Keratinocyte (primary cell): ENCODE measurements around the gene ARMC6.

Experiments used
- EZH2 ChIP-seq: IDR thresholded peaks from one replicate; pipeline ENCODE4 v1.6.1; 2012; ENCODE audit warnings: inconsistent platforms, mild to moderate bottlenecking, low read length, moderate library complexity
- TF ChIP-seq, protein P1 (sequence below), 3 experiments: IDR thresholded peaks in 1 of 3; conservative IDR thresholded peaks in 1 of 3; optimal IDR thresholded peaks in 1 of 3; 2 replicates in 2 of 3; 3 replicates in 1 of 3; pipeline versions ENCODE3 to v1.5.1; 2011; ENCODE audit warnings: low read length in 3 of 3, mild to moderate bottlenecking in 3 of 3, moderate library complexity in 2 of 3, control low read depth in 1 of 3, inconsistent platforms in 1 of 3; ENCODE audit not compliant: insufficient read depth in 2 of 3; ENCODE audit errors: extremely low read depth in 1 of 3

DNA sequence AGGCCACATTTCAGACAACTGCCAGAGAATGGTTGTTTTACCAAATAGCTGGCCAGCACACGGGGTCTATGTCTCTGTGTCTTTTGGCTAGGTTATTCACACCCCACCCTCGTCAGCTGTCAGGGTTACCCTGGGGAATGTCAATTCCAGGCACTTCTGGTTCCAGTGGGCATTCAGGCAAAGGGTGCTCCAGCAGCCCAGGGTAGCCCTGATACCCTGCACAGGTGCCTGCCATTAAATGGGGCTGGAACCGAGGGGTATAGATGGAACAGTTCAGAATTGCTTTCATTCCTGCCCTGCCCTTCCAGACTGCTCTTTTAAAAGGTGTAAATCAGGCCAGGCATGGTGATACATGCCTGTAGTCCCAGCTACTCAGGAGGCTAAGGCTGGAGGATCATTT lies 49.2 kb upstream of the ARMC6 start:
- TF ChIP-seq, protein P1, sequence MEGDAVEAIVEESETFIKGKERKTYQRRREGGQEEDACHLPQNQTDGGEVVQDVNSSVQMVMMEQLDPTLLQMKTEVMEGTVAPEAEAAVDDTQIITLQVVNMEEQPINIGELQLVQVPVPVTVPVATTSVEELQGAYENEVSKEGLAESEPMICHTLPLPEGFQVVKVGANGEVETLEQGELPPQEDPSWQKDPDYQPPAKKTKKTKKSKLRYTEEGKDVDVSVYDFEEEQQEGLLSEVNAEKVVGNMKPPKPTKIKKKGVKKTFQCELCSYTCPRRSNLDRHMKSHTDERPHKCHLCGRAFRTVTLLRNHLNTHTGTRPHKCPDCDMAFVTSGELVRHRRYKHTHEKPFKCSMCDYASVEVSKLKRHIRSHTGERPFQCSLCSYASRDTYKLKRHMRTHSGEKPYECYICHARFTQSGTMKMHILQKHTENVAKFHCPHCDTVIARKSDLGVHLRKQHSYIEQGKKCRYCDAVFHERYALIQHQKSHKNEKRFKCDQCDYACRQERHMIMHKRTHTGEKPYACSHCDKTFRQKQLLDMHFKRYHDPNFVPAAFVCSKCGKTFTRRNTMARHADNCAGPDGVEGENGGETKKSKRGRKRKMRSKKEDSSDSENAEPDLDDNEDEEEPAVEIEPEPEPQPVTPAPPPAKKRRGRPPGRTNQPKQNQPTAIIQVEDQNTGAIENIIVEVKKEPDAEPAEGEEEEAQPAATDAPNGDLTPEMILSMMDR (optimal IDR thresholded peaks at IDR 0.05 in 1 of 3, IDR thresholded peaks at IDR 0.05 in 1 of 3, conservative IDR thresholded peaks at IDR 0.05 in 1 of 3; ENCODE audit: extremely low read depth in 1 of 3, insufficient read depth in 2 of 3, low read length in 3 of 3) = no peak
- TF ChIP-seq EZH2 = no peak
